ENCODE data around the gene ESPN. TPM values are rescaled to one million over a fixed set of nuclear protein-coding genes. Genes with fewer than 3 reads are reported as not detected.
A peak's percentile ranks its signal among the peaks of the same experiment; 100 is the strongest.

The ESPN gene, protein sequence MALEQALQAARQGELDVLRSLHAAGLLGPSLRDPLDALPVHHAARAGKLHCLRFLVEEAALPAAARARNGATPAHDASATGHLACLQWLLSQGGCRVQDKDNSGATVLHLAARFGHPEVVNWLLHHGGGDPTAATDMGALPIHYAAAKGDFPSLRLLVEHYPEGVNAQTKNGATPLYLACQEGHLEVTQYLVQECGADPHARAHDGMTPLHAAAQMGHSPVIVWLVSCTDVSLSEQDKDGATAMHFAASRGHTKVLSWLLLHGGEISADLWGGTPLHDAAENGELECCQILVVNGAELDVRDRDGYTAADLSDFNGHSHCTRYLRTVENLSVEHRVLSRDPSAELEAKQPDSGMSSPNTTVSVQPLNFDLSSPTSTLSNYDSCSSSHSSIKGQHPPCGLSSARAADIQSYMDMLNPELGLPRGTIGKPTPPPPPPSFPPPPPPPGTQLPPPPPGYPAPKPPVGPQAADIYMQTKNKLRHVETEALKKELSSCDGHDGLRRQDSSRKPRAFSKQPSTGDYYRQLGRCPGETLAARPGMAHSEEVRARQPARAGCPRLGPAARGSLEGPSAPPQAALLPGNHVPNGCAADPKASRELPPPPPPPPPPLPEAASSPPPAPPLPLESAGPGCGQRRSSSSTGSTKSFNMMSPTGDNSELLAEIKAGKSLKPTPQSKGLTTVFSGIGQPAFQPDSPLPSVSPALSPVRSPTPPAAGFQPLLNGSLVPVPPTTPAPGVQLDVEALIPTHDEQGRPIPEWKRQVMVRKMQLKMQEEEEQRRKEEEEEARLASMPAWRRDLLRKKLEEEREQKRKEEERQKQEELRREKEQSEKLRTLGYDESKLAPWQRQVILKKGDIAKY
- 8.5 TPM for total RNA-seq (2021; ENCODE audit: unreplicated experiment)
- 13.6 TPM for polyA plus RNA-seq (2012; ENCODE audit: insufficient read length)
- percentile 33 among the genes with signal in this experiment for Bru-seq, nascent RNA
- percentile 33 among the genes with signal in this experiment for BruChase-seq, experiment 1, labeled RNA remaining after a 2-hour chase
- percentile 36 among the genes with signal in this experiment for BruChase-seq, experiment 2, labeled RNA remaining after a 6-hour chase
- long read RNA-seq, partial matches to known transcripts: 3 of 4 reads
- long read RNA-seq, other reads (novel, unspliced or antisense): 1 of 4 reads

DNA sequence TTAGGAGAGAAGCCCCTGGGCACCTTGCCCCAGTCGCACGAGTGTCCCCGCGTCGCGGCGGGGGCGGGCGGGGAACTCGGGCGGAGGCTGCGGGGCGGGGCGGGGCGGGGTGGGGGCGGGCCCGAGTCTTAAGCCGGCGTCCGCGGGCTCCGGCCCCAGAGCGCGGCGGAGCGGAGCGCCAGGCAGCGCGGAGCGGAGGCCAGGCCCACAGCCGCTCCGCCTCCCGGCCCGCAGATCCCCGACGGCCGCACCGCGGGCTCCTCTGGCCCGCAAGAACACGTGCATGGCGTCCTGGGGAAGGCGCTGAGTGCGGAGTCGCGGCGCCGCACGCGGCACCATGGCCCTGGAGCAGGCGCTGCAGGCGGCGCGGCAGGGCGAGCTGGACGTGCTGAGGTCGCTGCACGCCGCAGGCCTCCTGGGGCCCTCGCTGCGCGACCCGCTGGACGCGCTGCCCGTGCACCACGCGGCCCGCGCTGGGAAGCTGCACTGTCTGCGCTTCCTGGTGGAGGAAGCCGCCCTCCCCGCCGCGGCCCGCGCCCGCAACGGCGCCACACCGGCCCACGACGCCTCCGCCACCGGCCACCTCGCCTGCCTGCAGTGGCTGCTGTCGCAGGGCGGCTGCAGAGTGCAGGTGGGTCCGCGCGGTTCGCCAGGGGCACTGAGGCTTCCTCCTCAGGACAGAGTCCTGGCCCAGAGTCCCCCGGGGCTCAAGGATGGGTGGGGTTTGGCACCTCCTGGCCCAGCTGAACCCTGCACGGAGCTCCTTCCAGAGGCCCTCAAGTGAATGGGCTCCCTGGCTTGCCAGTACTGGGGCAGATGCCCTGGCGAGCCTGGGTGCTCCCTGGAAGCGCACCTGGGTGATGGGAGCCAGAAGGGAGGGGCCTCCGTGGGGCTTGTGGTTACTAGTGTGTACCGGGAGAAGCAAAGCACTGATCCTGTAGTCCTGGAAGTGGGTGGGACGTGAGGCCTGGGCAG lies at the start of gene ESPN:
Gene ESPN (plus strand): TSS at position 158 of the 975 bp plus-strand sequence. CDS start 180 bp downstream, at position 338.
- ATAC-seq: peak; percentile 65
- H3K36me3 ChIP-seq (ENCODE audit: control insufficient read depth, insufficient read depth, low read length): no peaks in the 10 kb centered on the region; the same call in 1 of the 2 replicates
- no peak for DNase-seq (ENCODE audit: low read depth, low spot score)
- CTCF ChIA-PET: interaction anchor here (1.0 kb wide), 1 partner anchor 16 kb away, joined by 3 read pairs; no protein-coding TSS in a partner anchor
- H3K4me3 ChIP-seq (ENCODE audit: low read depth in 2 of 2, low read length in 2 of 2): peak within 1 kb of the TSS; percentile 45 to 68
- BruUV-seq (replicated peaks): no TSS peak
- TF ChIP-seq REST (IDR thresholded peaks at IDR 0.05; ENCODE audit: insufficient read depth in 1 of 2, low read depth in 2 of 2, low read length in 1 of 2): no peak
- TF ChIP-seq, protein P1, sequence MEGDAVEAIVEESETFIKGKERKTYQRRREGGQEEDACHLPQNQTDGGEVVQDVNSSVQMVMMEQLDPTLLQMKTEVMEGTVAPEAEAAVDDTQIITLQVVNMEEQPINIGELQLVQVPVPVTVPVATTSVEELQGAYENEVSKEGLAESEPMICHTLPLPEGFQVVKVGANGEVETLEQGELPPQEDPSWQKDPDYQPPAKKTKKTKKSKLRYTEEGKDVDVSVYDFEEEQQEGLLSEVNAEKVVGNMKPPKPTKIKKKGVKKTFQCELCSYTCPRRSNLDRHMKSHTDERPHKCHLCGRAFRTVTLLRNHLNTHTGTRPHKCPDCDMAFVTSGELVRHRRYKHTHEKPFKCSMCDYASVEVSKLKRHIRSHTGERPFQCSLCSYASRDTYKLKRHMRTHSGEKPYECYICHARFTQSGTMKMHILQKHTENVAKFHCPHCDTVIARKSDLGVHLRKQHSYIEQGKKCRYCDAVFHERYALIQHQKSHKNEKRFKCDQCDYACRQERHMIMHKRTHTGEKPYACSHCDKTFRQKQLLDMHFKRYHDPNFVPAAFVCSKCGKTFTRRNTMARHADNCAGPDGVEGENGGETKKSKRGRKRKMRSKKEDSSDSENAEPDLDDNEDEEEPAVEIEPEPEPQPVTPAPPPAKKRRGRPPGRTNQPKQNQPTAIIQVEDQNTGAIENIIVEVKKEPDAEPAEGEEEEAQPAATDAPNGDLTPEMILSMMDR (IDR thresholded peaks at IDR 0.05): no peak
- TF ChIP-seq TCF7L2 (IDR thresholded peaks at IDR 0.05; ENCODE audit: low read depth, low read length): no peak
- POLR2A ChIA-PET: interaction anchor here (0.7 kb wide), 1 partner anchor 11 kb away, joined by 6 read pairs; no protein-coding TSS in a partner anchor
- intact Hi-C loops (cut with micrococcal nuclease; ENCODE audit: unreplicated experiment): no loop called here
- no peaks in the 10 kb centered on the region for H3K27me3 ChIP-seq (ENCODE audit: control insufficient read depth, insufficient read depth, low read length)
- no peak within 1 kb of the TSS for H3K27ac ChIP-seq (ENCODE audit: low read length)
- no peaks in the 10 kb centered on the region for H3K9me3 ChIP-seq (ENCODE audit: control insufficient read depth, insufficient read depth, low read depth, low read length)
- H3K4me1 ChIP-seq (ENCODE audit: control insufficient read depth, insufficient read depth, low read length): peaks cover 24% of the 10 kb centered on the region
- in situ Hi-C loops (cut with HindIII; ENCODE audit: low pct_unique_long_range_greater_than_20kb, low sequenced_read_pairs): no loop called here

DNA sequence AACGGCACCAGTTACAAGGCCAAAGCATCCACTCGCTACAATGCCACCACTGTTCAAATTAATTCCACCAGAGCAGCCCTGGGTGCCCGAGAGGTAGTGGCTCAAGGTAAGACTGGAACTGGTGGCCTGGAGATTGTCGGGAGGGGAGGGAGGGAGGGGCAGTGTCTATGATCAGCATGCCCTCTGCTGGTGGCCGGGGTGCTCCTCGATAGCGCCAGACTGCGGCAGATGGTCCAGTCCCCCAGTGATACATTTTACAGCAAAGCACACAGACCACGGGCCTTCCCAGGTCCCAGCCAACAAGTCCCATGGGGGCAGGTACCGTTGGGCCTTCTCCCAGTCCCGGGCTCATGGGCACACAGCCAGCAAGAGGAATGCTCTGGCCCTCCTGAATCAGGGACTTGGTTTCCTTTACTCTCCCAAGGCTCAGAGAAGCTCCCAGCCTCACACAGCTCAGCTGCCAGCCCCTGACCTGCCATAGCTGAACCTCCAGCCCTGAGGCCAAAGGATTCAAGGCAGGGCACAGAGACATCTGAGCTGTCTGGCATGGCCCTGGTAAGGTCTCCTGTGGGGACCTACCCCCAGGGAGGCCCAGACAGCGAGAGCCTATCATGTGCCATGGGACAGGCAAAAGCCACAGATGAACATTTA lies 46.4 kb upstream of the ESPN start:
- intact Hi-C loops (cut with micrococcal nuclease; ENCODE audit: unreplicated experiment): no loop called here
- TF ChIP-seq SIN3A (IDR thresholded peaks at IDR 0.05; ENCODE audit: borderline replicate concordance, insufficient read depth, low read depth, low read length): no peak
- TF ChIP-seq POLR2AphosphoS5 (IDR thresholded peaks at IDR 0.05; ENCODE audit: low read depth, low read length): no peak
- no peak for TF ChIP-seq TCF7L2 (IDR thresholded peaks at IDR 0.05; ENCODE audit: low read depth, low read length)
- no peak for TF ChIP-seq REST (IDR thresholded peaks at IDR 0.05; ENCODE audit: insufficient read depth in 1 of 2, low read depth in 2 of 2, low read length in 1 of 2)
- TF ChIP-seq, protein P1 (IDR thresholded peaks at IDR 0.05): no peak; the same call in 1 of the 2 replicates
- Histone ChIP-seq H3K27me3 (ENCODE audit: control insufficient read depth, insufficient read depth, low read length) (no peaks in the 10 kb centered on the region), H3K27ac (ENCODE audit: low read length) (peak overlapping the region; percentile 26; the same call in 1 of the 2 replicates), H3K4me3 (ENCODE audit: low read depth in 2 of 2, low read length in 2 of 2) (no peak overlapping the region), H3K4me1 (ENCODE audit: control insufficient read depth, insufficient read depth, low read length) (peaks cover 4% of the 10 kb centered on the region; the same call in 1 of the 2 replicates), H3K36me3 (ENCODE audit: control insufficient read depth, insufficient read depth, low read length) (no peaks in the 10 kb centered on the region), H3K9me3 (ENCODE audit: control insufficient read depth, insufficient read depth, low read depth, low read length) (no peaks in the 10 kb centered on the region)
- ATAC-seq (peak; percentile 88), DNase-seq (ENCODE audit: low read depth, low spot score) (no peak)
- BruUV-seq (replicated peaks): no TSS peak
- CTCF ChIA-PET: no interaction called here
- POLR2A ChIA-PET: no interaction called here
- in situ Hi-C loops (cut with HindIII; ENCODE audit: low pct_unique_long_range_greater_than_20kb, low sequenced_read_pairs): no loop called here

Data from Panc1 (cell line).